HCEC 1CT (cell line): Measurements from ENCODE around the gene BAK1.

Experiments
- DNase-seq: peaks from one replicate; pipeline ENCODE4 v3.0.0-alpha.2; 2017

The BAK1 gene

GRCh38 chr6:33579828-33580714 lies at the start of gene BAK1:
TSS of gene BAK1 (minus strand) at chr6:33580276. CDS start at chr6:33577604, 2,672 bp downstream.
- DNase-seq, result peak; percentile 93

GRCh38 chr6:33628401-33628964 lies 48.4 kb upstream of the BAK1 start:
- no peak for DNase-seq

- no peak for DNase-seq
Observed at GRCh38 chr6:33627876-33628275, 47.8 kb upstream of the BAK1 start.

GRCh38 chr6:33624856-33625255 lies 44.8 kb upstream of the BAK1 start:
- no peak for DNase-seq

GRCh38 chr6:33623895-33624381 lies 43.9 kb upstream of the BAK1 start:
- no peak for DNase-seq

- peak; percentile 48 for DNase-seq
Observed at GRCh38 chr6:33622456-33623431, 42.7 kb upstream of the BAK1 start.

GRCh38 chr6:33621711-33622388 lies 41.8 kb upstream of the BAK1 start:
- DNase-seq, result peak; percentile 58

GRCh38 chr6:33620856-33621710 lies 41.0 kb upstream of the BAK1 start, which contains the start of gene ITPR3:
TSS of gene ITPR3 (plus strand) at chr6:33621322. CDS start at chr6:33621603, 281 bp downstream.
- DNase-seq, result peak; percentile 65

- peak; percentile 64 for DNase-seq
Observed at GRCh38 chr6:33620158-33620855, 40.2 kb upstream of the BAK1 start.

GRCh38 chr6:33619166-33619840 lies 39.2 kb upstream of the BAK1 start:
- no peak for DNase-seq

- no peak for DNase-seq
Observed at GRCh38 chr6:33616913-33617312, 36.8 kb upstream of the BAK1 start.

- DNase-seq, result no peak
Observed at GRCh38 chr6:33616113-33616512, 36.0 kb upstream of the BAK1 start.

GRCh38 chr6:33613795-33614168 lies 33.7 kb upstream of the BAK1 start:
- peak; percentile 83 for DNase-seq

- peak; percentile 63 for DNase-seq
Observed at GRCh38 chr6:33613146-33613794, 33.2 kb upstream of the BAK1 start.

- DNase-seq, result no peak
Observed at GRCh38 chr6:33610779-33611732, 31.0 kb upstream of the BAK1 start.

- DNase-seq, result no peak
Observed at GRCh38 chr6:33610067-33610466, 30.0 kb upstream of the BAK1 start.

GRCh38 chr6:33609528-33609927 lies 29.5 kb upstream of the BAK1 start:
- DNase-seq, result peak; percentile 74

- no peak for DNase-seq
Observed at GRCh38 chr6:33609019-33609418, 28.9 kb upstream of the BAK1 start.
